ENCODE measurements around the gene IDI1.

DNA sequence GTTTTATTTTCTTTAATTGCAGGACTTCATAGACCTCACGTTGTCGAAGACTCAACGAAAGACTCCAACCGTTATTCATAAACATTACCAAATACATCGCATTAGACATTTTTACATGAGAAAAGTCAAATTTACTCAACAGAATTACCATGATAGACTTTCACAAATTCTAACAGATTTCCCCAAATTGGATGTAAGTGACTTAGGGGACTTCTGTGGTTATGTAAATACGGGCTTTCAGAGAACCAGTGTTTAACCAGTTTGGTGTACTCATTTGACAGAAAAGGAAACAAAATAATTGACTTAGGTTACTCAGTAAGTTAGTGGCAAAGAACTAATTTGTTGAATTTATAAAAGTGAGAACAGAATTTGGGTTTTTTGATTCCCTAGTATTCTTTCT, 56.5 kb downstream of the IDI1 start:
- TF ChIP-seq, protein P1, sequence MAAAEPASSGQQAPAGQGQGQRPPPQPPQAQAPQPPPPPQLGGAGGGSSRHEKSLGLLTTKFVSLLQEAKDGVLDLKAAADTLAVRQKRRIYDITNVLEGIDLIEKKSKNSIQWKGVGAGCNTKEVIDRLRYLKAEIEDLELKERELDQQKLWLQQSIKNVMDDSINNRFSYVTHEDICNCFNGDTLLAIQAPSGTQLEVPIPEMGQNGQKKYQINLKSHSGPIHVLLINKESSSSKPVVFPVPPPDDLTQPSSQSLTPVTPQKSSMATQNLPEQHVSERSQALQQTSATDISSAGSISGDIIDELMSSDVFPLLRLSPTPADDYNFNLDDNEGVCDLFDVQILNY (CRISPR knock-in tag; IDR thresholded peaks at IDR 0.05) = no peak
- TF ChIP-seq FOXK1 (CRISPR knock-in tag; IDR thresholded peaks at IDR 0.05) (no peak), TP53 (CRISPR knock-in tag; IDR thresholded peaks at IDR 0.05) (no peak), TEAD4 (CRISPR knock-in tag; IDR thresholded peaks at IDR 0.05) (no peak), NFYB (CRISPR knock-in tag; conservative IDR thresholded peaks at IDR 0.05; ENCODE audit: low read depth) (no peak), CREB1 (CRISPR knock-in tag; IDR thresholded peaks at IDR 0.05) (no peak), GABPB1 (CRISPR knock-in tag; IDR thresholded peaks at IDR 0.05) (no peak)
- TF ChIP-seq, protein P2, sequence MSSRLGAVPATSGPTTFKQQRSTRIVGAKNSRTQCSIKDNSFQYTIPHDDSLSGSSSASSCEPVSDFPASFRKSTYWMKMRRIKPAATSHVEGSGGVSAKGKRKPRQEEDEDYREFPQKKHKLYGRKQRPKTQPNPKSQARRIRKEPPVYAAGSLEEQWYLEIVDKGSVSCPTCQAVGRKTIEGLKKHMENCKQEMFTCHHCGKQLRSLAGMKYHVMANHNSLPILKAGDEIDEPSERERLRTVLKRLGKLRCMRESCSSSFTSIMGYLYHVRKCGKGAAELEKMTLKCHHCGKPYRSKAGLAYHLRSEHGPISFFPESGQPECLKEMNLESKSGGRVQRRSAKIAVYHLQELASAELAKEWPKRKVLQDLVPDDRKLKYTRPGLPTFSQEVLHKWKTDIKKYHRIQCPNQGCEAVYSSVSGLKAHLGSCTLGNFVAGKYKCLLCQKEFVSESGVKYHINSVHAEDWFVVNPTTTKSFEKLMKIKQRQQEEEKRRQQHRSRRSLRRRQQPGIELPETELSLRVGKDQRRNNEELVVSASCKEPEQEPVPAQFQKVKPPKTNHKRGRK (CRISPR knock-in tag; IDR thresholded peaks at IDR 0.05; ENCODE audit: borderline replicate concordance) = no peak
- TF ChIP-seq, protein P3, sequence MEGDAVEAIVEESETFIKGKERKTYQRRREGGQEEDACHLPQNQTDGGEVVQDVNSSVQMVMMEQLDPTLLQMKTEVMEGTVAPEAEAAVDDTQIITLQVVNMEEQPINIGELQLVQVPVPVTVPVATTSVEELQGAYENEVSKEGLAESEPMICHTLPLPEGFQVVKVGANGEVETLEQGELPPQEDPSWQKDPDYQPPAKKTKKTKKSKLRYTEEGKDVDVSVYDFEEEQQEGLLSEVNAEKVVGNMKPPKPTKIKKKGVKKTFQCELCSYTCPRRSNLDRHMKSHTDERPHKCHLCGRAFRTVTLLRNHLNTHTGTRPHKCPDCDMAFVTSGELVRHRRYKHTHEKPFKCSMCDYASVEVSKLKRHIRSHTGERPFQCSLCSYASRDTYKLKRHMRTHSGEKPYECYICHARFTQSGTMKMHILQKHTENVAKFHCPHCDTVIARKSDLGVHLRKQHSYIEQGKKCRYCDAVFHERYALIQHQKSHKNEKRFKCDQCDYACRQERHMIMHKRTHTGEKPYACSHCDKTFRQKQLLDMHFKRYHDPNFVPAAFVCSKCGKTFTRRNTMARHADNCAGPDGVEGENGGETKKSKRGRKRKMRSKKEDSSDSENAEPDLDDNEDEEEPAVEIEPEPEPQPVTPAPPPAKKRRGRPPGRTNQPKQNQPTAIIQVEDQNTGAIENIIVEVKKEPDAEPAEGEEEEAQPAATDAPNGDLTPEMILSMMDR (IDR thresholded peaks at IDR 0.05) = no peak
- TF ChIP-seq, protein P4, sequence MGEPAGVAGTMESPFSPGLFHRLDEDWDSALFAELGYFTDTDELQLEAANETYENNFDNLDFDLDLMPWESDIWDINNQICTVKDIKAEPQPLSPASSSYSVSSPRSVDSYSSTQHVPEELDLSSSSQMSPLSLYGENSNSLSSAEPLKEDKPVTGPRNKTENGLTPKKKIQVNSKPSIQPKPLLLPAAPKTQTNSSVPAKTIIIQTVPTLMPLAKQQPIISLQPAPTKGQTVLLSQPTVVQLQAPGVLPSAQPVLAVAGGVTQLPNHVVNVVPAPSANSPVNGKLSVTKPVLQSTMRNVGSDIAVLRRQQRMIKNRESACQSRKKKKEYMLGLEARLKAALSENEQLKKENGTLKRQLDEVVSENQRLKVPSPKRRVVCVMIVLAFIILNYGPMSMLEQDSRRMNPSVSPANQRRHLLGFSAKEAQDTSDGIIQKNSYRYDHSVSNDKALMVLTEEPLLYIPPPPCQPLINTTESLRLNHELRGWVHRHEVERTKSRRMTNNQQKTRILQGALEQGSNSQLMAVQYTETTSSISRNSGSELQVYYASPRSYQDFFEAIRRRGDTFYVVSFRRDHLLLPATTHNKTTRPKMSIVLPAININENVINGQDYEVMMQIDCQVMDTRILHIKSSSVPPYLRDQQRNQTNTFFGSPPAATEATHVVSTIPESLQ (CRISPR knock-in tag; IDR thresholded peaks at IDR 0.05) = no peak
- TF ChIP-seq, protein P5, sequence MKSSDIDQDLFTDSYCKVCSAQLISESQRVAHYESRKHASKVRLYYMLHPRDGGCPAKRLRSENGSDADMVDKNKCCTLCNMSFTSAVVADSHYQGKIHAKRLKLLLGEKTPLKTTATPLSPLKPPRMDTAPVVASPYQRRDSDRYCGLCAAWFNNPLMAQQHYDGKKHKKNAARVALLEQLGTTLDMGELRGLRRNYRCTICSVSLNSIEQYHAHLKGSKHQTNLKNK (CRISPR knock-in tag; IDR thresholded peaks at IDR 0.05) = no peak
